Stimulated activated CD8-positive, alpha-beta memory T cell treated with anti-CD3 and anti-CD28 coated beads, Interleukin-12 subunit alpha, Interleukin-12 subunit beta, amount 100 ng/mL, for 4 hours (primary cell): ENCODE data around the gene DGKZ.

ENCODE experiments used
- DNase-seq: peaks from one replicate; pipeline ENCODE4 v3.0.0-alpha.2; 2020; ENCODE audit warnings: low read depth

Gene DGKZ

DNA sequence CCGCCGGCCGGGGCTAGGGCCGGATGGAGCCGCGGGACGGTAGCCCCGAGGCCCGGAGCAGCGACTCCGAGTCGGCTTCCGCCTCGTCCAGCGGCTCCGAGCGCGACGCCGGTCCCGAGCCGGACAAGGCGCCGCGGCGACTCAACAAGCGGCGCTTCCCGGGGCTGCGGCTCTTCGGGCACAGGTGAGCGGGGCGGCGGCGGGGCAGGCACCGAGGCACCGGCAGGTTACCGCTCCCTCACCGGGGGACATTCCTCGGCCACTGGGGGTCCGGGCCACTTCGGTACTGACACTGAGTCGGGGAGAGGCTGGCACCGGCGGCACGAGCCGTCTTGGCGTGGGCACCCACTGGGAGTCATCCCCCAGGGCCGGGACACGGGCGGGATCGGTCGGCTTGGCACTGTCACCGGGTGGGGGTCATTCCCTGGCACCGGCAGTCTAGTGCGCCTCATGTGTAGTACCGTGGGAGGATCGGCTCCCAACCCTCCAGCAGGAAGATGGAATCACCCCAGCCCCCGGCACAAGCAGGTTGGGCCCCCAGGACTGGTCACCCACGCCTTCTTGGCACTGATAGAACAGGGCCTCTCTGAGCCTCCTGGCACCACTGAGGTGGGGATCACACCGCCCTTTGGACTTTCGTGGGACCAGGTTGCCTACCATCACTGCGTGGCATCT is 511 bp downstream of the DGKZ start:
- no peak for DNase-seq

GRCh38 chr11:46348566-46349401 is 1.5 kb downstream of the DGKZ start:
- peak; percentile 57 for DNase-seq

- no peak for DNase-seq
These were observed 3.4 kb downstream of the DGKZ start for GRCh38 chr11:46350695-46351094.

DNA sequence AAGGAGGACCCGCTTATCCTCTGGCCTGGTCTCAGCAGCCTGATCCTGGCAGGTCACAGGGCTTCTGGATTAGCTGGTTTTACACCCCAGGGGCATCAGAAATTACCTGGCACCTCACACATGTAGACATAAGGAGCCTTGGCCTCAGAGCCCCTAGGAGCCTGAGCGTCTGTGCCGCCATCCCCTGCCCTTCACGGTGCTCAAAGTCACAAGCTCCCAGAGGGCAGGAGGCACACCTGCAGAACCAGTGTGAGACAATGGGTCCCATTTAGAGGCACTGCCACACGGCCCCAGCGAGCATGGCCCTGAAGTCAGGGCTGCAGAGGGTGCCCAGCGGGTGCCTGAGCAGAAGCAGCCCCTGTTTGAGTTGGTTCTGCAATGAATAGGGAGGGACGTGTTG is 3.9 kb downstream of the DGKZ start:
- DNase-seq, result no peak

DNA sequence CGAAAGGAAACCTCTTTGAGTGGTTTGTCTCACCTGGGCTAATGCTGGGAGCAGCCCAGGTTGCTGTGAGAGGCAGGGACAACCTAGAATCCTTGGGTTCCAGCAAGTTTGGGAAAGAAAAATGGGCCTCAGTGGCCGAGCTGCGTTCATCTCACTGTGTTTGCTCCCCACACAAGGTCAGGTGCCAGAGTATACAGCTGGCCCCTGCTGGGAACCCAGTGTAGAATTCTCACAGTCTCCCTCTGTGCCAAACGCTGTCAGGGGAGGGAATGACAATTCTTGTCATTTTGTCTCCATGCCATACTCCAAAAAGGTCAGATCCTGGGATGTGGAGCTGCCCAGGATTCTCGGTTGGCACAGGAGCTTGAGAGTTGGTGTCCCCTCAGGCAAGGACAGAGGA is 4.3 kb downstream of the DGKZ start:
- no peak for DNase-seq

GRCh38 chr11:46352063-46352841 is 5.0 kb downstream of the DGKZ start:
- DNase-seq, result peak; percentile 53

DNA sequence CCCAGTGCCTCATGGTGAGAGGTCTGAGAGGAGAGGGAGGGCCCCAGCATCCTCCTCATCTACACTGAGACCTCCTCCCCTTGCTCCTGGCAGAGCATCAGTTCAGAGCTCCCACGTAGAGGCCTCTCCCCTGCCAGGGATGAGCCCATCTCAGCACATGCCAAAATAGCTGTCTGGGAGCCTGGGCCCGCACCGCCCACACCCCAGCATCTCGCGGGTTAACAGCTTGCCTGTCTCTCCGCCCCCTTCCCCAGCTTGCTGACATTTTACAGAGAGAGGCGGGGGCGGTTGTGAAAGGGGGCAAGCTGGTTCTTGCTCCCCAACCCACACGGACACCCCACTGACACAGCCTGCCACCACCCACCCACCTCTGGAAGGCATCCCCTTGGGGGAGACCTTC is 6.4 kb downstream of the DGKZ start:
- DNase-seq, result peak; percentile 64

DNA sequence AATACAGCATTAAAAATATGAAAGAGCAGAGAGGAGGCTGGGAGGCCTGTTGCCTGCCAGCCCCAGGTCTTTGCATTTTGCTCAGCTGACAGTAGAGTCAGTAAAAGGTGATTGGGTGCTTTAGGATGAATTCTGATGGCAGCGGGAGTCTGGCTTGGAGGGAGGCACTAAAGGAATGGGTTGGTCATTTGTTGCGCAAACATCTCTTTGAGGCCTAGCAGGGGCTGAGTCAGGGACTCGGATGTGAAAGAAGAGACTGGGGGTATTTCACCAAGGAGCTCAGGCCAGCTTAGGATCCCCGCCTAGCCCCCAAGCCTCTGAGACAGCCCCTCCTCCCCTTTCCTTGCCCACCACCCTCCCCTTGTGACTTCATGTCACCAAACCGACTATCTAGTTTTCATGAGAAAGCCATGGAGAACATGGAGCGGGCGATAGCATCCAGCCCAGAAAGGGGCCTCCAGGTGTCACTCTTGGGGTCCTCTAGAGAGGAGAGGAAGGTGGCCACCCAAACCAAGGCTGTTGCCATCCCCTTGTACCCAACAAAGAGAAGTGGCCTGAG is 9.7 kb downstream of the DGKZ start:
- DNase-seq, result no peak

DNA sequence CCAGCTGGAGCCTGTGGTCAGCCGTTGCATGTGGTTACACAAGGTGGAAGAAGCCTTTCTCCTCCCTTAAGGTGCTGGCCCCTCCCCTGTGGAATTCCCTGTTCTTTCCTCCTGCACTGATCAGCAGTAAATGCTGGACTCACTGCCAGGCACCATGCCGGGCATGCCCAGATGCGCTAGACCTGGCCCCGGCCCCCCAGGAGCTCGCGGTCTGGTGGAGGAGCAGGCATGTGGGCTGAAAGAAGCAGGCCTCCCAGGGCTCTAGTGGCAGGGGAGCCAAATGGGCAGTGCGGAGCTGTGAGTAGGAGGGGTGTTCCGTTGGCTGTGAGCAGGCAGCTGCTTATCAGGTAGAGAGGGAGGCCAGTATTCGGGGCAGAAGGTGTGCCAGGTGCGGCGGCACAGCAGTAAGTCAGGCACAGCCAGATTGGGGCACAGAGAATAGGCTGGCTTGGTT is 10.2 kb downstream of the DGKZ start:
- no peak for DNase-seq

DNA sequence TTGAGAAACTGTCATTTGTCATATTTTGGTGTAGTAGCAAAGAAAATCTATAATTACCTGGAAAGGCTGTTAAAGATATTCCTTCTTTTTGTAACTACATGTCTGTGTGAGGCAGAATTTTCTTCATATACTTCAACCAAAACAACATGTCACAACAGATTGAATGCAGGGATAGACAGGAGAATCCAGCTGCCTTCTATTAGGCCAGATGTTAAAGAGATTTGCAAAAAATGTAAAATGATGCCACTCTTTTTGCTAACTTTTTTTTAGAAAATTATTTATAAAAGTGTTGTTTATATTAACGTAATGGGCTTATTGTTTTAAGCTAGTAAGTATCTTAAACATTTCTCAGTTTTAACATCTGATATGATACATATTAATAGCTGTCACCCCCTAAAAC is 12.7 kb downstream of the DGKZ start:
- no peak for DNase-seq

- no peak for DNase-seq
These were observed 13.6 kb downstream of the DGKZ start for GRCh38 chr11:46360878-46361277.

GRCh38 chr11:46361283-46362155 is 14.3 kb downstream of the DGKZ start:
- peak; percentile 40 for DNase-seq

DNA sequence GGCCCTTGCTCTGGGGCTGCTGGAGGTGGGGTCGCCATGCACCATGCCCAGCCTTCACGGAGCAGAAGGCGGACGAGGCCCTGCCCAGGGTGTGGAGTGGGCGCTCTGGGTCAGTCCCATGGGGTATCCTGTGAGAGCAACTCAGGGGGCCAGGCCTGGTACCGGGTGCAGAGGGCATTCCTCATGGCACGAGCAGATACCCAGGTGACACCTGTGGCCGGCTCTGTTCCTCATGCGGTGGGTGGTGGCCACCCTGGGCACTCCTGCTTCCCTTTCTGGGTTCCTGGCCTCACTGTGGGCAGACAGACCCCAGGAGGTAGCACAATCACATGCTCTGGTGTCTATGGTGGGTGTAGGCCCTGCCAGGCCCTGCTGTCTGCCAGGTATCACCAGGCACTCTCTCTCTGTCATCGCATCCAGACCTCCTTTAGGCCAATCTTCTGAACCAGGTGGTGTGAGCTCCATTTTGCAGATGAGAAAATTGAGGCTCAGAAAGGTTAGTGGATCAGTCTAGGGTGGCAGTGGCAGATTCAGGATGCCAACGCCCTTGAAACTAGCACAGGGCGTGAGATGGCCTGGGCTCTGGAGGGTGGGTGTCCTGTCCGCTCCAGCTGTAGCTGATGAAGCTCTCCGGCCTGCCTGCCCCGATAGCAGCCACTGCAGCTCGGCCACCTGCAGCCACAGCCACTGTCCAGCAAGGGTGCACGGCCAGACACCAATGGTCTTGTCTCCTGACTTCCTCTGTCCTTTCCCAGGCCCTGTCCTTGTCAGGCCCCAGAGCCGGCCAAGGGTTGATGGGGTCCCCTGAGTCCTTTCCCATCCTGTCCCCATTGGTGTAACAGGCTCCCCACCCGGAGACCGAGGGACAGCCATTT is 15.1 kb downstream of the DGKZ start:
- DNase-seq, result no peak

- DNase-seq, result no peak
These were observed 15.8 kb downstream of the DGKZ start for GRCh38 chr11:46363031-46363407.

DNA sequence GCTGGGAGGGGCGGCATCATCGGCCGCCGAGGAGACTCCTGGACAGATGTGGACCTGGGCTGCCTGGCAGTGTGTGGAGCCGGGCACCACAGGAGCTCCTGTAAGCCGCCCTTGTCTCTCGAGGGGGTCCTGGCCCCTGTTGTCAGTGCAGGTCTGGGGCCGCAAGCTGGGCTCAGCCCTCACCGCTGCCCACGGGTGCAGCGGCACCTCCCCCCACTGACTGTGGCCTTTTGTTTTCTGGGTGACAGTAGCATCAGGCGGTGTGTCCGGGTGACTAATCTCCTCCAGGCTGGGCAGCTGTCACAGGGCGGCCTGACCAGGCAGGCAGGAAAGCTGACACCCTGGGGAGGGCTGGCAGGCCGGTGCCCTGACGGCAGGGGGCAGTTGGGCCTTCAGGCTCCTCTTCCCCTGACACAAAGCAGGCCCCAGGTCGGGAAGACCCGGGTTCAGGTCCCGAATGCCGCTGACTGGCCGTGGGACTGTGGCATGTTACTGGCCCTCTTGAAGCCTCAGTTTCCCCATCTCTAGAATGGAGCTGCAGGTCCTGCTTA is 16.3 kb downstream of the DGKZ start:
- no peak for DNase-seq

- DNase-seq, result no peak
These were observed 16.8 kb downstream of the DGKZ start for GRCh38 chr11:46364056-46364455.

- no peak for DNase-seq
These were observed 17.5 kb downstream of the DGKZ start for GRCh38 chr11:46364791-46365190.

DNA sequence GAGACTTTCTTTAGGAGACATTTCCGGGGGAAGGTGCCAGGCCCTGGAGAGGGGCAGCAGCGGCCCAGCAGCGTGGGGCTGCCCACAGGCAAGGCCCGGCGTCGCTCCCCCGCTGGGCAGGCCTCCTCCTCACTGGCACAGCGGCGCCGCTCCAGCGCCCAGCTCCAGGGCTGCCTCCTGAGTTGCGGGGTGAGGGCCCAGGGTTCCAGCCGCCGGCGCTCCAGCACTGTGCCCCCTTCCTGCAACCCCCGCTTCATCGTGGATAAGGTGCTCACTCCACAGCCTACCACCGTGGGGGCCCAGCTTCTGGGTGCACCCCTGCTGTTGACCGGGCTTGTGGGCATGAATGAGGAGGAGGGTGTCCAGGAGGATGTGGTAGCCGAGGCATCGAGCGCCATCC is 19.0 kb downstream of the DGKZ start:
- no peak for DNase-seq

DNA sequence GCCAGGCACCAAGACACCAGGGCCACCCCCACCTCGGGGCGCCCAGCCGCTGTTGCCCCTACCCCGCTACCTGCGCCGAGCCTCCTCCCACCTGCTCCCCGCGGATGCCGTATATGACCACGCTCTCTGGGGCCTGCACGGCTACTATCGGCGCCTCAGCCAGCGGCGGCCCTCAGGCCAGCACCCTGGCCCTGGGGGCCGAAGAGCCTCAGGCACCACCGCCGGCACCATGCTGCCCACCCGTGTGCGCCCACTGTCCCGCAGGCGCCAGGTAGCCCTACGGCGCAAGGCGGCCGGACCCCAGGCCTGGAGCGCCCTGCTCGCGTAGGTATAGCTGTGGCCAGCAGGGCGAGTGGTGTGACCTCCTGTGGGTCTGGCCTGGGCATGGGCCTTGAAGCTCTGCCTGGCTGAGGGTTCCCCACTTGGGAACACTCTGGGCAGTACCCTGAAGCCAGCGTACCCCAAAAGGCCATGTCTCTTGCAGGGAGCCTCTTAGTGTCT is 19.4 kb downstream of the DGKZ start:
- no peak for DNase-seq
